GM12878 (cell line): ENCODE data around the gene MSH2. TPM values are rescaled to one million over a fixed set of nuclear protein-coding genes. Genes with fewer than 3 reads are reported as not detected.
A peak's percentile ranks its signal among the peaks of the same experiment; 100 is the strongest.

Experiments used
- CHD1 ChIP-seq: IDR thresholded peaks from 2 replicates; pipeline ENCODE4 v1.6.1; 2012; ENCODE audit warnings: low read depth, low read length, improper control_type of control experiment
- E2F8 ChIP-seq: fragments of 450-650 bp; IDR thresholded peaks from 2 replicates; pipeline ENCODE4 v1.6.1; 2018; ENCODE audit warnings: mild to moderate bottlenecking, low read depth, moderate library complexity; ENCODE audit not compliant: partially characterized antibody
- GABPA ChIP-seq: IDR thresholded peaks from 2 replicates; pipeline ENCODE4 v1.6.1; 2014; ENCODE audit warnings: antibody characterized with exemption, low read depth, mild to moderate bottlenecking, inconsistent platforms
- IKZF1 ChIP-seq: fragments of 450-650 bp; conservative IDR thresholded peaks from 2 replicates; pipeline ENCODE4 v1.6.1; 2017; ENCODE audit warnings: antibody characterized with exemption, mild to moderate bottlenecking
- NRF1 ChIP-seq: conservative IDR thresholded peaks from 2 replicates; pipeline ENCODE4 v1.6.1; 2011; ENCODE audit warnings: mild to moderate bottlenecking, low read depth, low read length, improper control_type of control experiment
- PAX5 ChIP-seq: IDR thresholded peaks from 2 replicates; pipeline ENCODE4 v1.6.1; 2011; ENCODE audit warnings: low read depth, low read length, borderline replicate concordance
- POLR2A ChIP-seq: IDR thresholded peaks from 2 replicates; pipeline ENCODE4 v1.6.1; 2011; ENCODE audit warnings: low read depth, mild to moderate bottlenecking, low read length
- RAD21 ChIP-seq: IDR thresholded peaks from 2 replicates; pipeline ENCODE4 v1.6.1; 2011; ENCODE audit warnings: mild to moderate bottlenecking, low read depth, low read length, moderate library complexity; ENCODE audit not compliant: insufficient read depth
- RELA ChIP-seq: fragments of 450-650 bp; IDR thresholded peaks from 2 replicates; pipeline ENCODE4 v1.8.0; 2014; ENCODE audit warnings: borderline replicate concordance; ENCODE audit not compliant: partially characterized antibody
- SMAD5 ChIP-seq: IDR thresholded peaks from 2 replicates; pipeline ENCODE4 v1.6.1; 2016; ENCODE audit warnings: antibody characterized with exemption, low read depth
- SMC3 ChIP-seq: IDR thresholded peaks from 2 replicates; pipeline ENCODE4 v1.6.1; 2011; ENCODE audit warnings: low read length, improper control_type of control experiment, borderline replicate concordance
- SP1 ChIP-seq: IDR thresholded peaks from one replicate; pipeline ENCODE4 v1.6.1; 2011; ENCODE audit warnings: low read depth, low read length
- SUZ12 ChIP-seq: fragments of 200-600 bp; sonication (generic); IDR thresholded peaks from one replicate; pipeline ENCODE4 v1.6.1; 2018; ENCODE audit warnings: antibody characterized with exemption, mild to moderate bottlenecking; ENCODE audit not compliant: unreplicated experiment
- TCF3 ChIP-seq: IDR thresholded peaks from 2 replicates; pipeline ENCODE4 v1.6.1; 2012; ENCODE audit warnings: low read depth, mild to moderate bottlenecking, low read length, borderline replicate concordance; ENCODE audit not compliant: insufficient read depth
- YY1 ChIP-seq: IDR thresholded peaks from 2 replicates; pipeline ENCODE4 v1.6.1; 2011; ENCODE audit warnings: low read depth, mild to moderate bottlenecking, low read length
- ZBED1 ChIP-seq: IDR thresholded peaks from 2 replicates; pipeline ENCODE4 v1.6.1; 2016; ENCODE audit warnings: borderline replicate concordance
- ZBTB33 ChIP-seq: fragments of 450-650 bp; IDR thresholded peaks from 2 replicates; pipeline ENCODE4 v1.6.1; 2017; ENCODE audit warnings: mild to moderate bottlenecking
- ZBTB40 ChIP-seq: fragments of 450-650 bp; IDR thresholded peaks from 2 replicates; pipeline ENCODE4 v1.6.1; 2016; ENCODE audit warnings: mild to moderate bottlenecking, moderate library complexity, borderline replicate concordance
- polyA plus RNA-seq, 11 experiments: library from polyadenylated mRNA; depleted of rRNA in 4 of 11; unstranded in 6 of 11; stranded (reverse) in 5 of 11; fragments of >200 nt; fragmentation: Nextera tagmentation in 4 of 11; fragmentation: Illumina TruSeq in 1 of 11; extraction: Ambion mirVana in 4 of 11; extraction: Trizol in 1 of 11; gene quantifications; 1 replicate in 1 of 11; 2 replicates in 10 of 11; pipeline versions ENCODE4 v1.2.1 to v1.2.3, GENCODE V29; 2011 to 2016; ENCODE audit warnings: inconsistent platforms in 2 of 11, missing spikeins in 2 of 11, low read depth in 1 of 11
- total RNA-seq, 4 experiments: library from RNA; depleted of rRNA in 3 of 4; stranded (reverse); fragments of >200 nt in 3 of 4; fragmentation: Illumina TruSeq in 1 of 4; extraction: Trizol in 1 of 4; gene quantifications; 2 replicates each; pipeline versions ENCODE4 v1.2.1 to v1.2.3, GENCODE V29; 2013 to 2021
- TF ChIP-seq, protein P1 (sequence below), 3 experiments: IDR thresholded peaks in 2 of 3; conservative IDR thresholded peaks in 1 of 3; 2 replicates each; pipeline ENCODE4 v1.5.1; 2011; ENCODE audit warnings: low read depth in 3 of 3, low read length in 3 of 3, mild to moderate bottlenecking in 3 of 3, control low read depth in 2 of 3, moderate library complexity in 2 of 3, inconsistent platforms in 1 of 3, mixed read lengths in 1 of 3; ENCODE audit not compliant: control insufficient read depth in 2 of 3, insufficient read depth in 1 of 3; ENCODE audit errors: extremely low read depth in 1 of 3

MSH2 gene
- total and polyA plus RNA-seq, 10 of the 15 experiments (the other 5 are each of a cell fraction or from before 2014, with no cell fraction given) = 24.3 to 94.4 (median 55.5) TPM

- TF ChIP-seq ZBTB33 (no peak), SMAD5 (no peak), RAD21 (peak; percentile 36; the same call in 1 of the 2 replicates), NRF1 (0 out of 2 replicates have a peak, but pooled peaks have one; percentile 15), CHD1 (no peak), SP1 (no peak), YY1 (0 out of 2 replicates have a peak, but pooled peaks have one; percentile 13), IKZF1 (peak; percentile 64), POLR2A (peak; percentile 57), E2F8 (no peak), PAX5 (no peak; the same call in 1 of the 2 replicates), GABPA (peak; percentile 57; the same call in 1 of the 2 replicates), SUZ12 (no peak), ZBTB40 (no peak), SMC3 (peak; percentile 22; the same call in 1 of the 2 replicates), RELA (peak; percentile 2), ZBED1 (no peak), TCF3 (0 out of 2 replicates have a peak, but pooled peaks have one; percentile 16)
- TF ChIP-seq, protein P1, sequence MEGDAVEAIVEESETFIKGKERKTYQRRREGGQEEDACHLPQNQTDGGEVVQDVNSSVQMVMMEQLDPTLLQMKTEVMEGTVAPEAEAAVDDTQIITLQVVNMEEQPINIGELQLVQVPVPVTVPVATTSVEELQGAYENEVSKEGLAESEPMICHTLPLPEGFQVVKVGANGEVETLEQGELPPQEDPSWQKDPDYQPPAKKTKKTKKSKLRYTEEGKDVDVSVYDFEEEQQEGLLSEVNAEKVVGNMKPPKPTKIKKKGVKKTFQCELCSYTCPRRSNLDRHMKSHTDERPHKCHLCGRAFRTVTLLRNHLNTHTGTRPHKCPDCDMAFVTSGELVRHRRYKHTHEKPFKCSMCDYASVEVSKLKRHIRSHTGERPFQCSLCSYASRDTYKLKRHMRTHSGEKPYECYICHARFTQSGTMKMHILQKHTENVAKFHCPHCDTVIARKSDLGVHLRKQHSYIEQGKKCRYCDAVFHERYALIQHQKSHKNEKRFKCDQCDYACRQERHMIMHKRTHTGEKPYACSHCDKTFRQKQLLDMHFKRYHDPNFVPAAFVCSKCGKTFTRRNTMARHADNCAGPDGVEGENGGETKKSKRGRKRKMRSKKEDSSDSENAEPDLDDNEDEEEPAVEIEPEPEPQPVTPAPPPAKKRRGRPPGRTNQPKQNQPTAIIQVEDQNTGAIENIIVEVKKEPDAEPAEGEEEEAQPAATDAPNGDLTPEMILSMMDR (IDR thresholded peaks at IDR 0.05 in 2 of 3, conservative IDR thresholded peaks at IDR 0.05 in 1 of 3; ENCODE audit: control insufficient read depth in 2 of 3, extremely low read depth in 1 of 3, insufficient read depth in 1 of 3, low read depth in 3 of 3, low read length in 3 of 3) = peak; percentile 42 to 50 (median 48); a peak in 5 of 6 replicates
These were observed 118.1 kb downstream of the MSH2 start (continued) for GRCh38 chr2:47520825-47521665.
